Endothelial cell of umbilical vein (primary cell): Measurements from ENCODE around the gene SELP. TPM values are rescaled to one million over a fixed set of nuclear protein-coding genes. Genes with fewer than 3 reads are reported as not detected.
"Not testable (repeated sequence)": the region's sequence is repeated elsewhere in the genome, so short reads cannot be mapped to it uniquely, and the experiment has no call there.

ENCODE experiments used
- BruUV-seq: library from RNA; stranded (reverse); fragments of 400-500 nt; replicated peaks from 2 replicates; lab custom pipeline; 2021; lab: Mats Ljungman, UMichigan
- CTCF ChIA-PET: fragments of 300-600, 350-600 bp; sonication (Branson Sonifier 250); formaldehyde crosslinking; loops from one replicate; lab custom pipeline; 2021; ENCODE audit warnings: antibody characterized with exemption, inconsistent platforms; lab: Charles Lee
- POLR2A ChIA-PET: fragments of 300-600, 350-600 bp; sonication (Branson Sonifier 250); formaldehyde crosslinking; loops from one replicate; lab custom pipeline; 2021; ENCODE audit warnings: antibody characterized with exemption, inconsistent platforms; lab: Charles Lee
- DNase-seq: peaks from one replicate; pipeline ENCODE4 v3.0.0-alpha.2; 2011; ENCODE audit warnings: low read depth, low spot score
- FAIRE-seq: peaks from 2 replicates; lab custom pipeline; 2011; peaks lifted over from hg19 to GRCh38; lab: Jason Lieb, UNC
- H2AFZ ChIP-seq: 2 replicates; pipeline ENCODE4 v1.6.0; 2012; ENCODE audit warnings: low read depth, low read length, control low read depth, inconsistent platforms
- H3K27ac ChIP-seq: 2 replicates; pipeline ENCODE4 v1.5.1; 2011; ENCODE audit warnings: low read depth, mild to moderate bottlenecking, control low read depth, low read length, moderate library complexity; ENCODE audit not compliant: insufficient read depth
- H3K27me3 ChIP-seq, 2 experiments: 2 replicates each; pipeline versions ENCODE4 v1.6.0 to v1.6.1; 2011; ENCODE audit warnings: low read length in 2 of 2, mixed read lengths in 1 of 2; ENCODE audit not compliant: control insufficient read depth in 2 of 2, insufficient read depth in 2 of 2
- H3K36me3 ChIP-seq, 2 experiments: 2 replicates in 1 of 2; 3 replicates in 1 of 2; pipeline ENCODE4 v1.5.1; 2011; ENCODE audit warnings: low read length in 2 of 2, mild to moderate bottlenecking in 1 of 2, moderate library complexity in 1 of 2; ENCODE audit not compliant: control insufficient read depth in 2 of 2, insufficient read depth in 2 of 2; ENCODE audit errors: extremely low read depth in 1 of 2
- H3K4me1 ChIP-seq: 3 replicates; pipeline ENCODE4 v1.5.1; 2011; ENCODE audit warnings: mild to moderate bottlenecking, low read length; ENCODE audit not compliant: control insufficient read depth, insufficient read depth; ENCODE audit errors: extremely low read depth
- H3K4me2 ChIP-seq: 2 replicates; pipeline ENCODE4 v1.6.1; 2011; ENCODE audit warnings: low read length, control low read depth, mixed read lengths; ENCODE audit not compliant: insufficient read depth
- H3K4me3 ChIP-seq, 3 experiments: fragments of 200-600 bp in 1 of 3; sonication (generic), shearing (Covaris generic) in 1 of 3; replicated peaks in 1 of 3; 2 replicates each; pipeline ENCODE4 v1.5.1; 2011 to 2016; ENCODE audit warnings: control low read depth in 3 of 3, low read length in 3 of 3, mild to moderate bottlenecking in 2 of 3, inconsistent platforms in 1 of 3, low read depth in 1 of 3, moderate library complexity in 1 of 3; ENCODE audit not compliant: insufficient read depth in 1 of 3
- H3K79me2 ChIP-seq: 2 replicates; pipeline ENCODE4 v1.6.0; 2012; ENCODE audit warnings: low read length, inconsistent platforms; ENCODE audit not compliant: control insufficient read depth, insufficient read depth
- H3K9ac ChIP-seq: replicated peaks from 2 replicates; pipeline ENCODE3; 2011; ENCODE audit warnings: low read length, control low read depth; ENCODE audit not compliant: insufficient read depth; ENCODE audit errors: extremely low read depth
- H3K9me1 ChIP-seq: replicated peaks from 3 replicates; pipeline ENCODE4 v1.6.0; 2011; ENCODE audit warnings: mild to moderate bottlenecking, low read length; ENCODE audit not compliant: control insufficient read depth, insufficient read depth; ENCODE audit errors: extremely low read depth
- H3K9me3 ChIP-seq: replicated peaks from 2 replicates; pipeline ENCODE4 v1.5.1; 2012; ENCODE audit warnings: low read length, inconsistent platforms; ENCODE audit not compliant: control insufficient read depth, insufficient read depth
- H4K20me1 ChIP-seq: replicated peaks from 2 replicates; pipeline ENCODE3; 2011; ENCODE audit warnings: mild to moderate bottlenecking, low read length; ENCODE audit not compliant: control insufficient read depth, insufficient read depth; ENCODE audit errors: extremely low read depth
- EZH2 ChIP-seq: IDR thresholded peaks from 2 replicates; pipeline ENCODE4 v1.6.1; 2012; ENCODE audit warnings: borderline replicate concordance, low read depth, mild to moderate bottlenecking, moderate library complexity, low read length, inconsistent platforms; ENCODE audit not compliant: severe bottlenecking
- FOS ChIP-seq: IDR thresholded peaks from 2 replicates; pipeline ENCODE4 v1.6.1; 2011; ENCODE audit warnings: mild to moderate bottlenecking, low read length, moderate library complexity, borderline replicate concordance; ENCODE audit not compliant: insufficient read depth
- GATA2 ChIP-seq: IDR thresholded peaks from 2 replicates; pipeline ENCODE4 v1.7.0; 2011; ENCODE audit warnings: low read depth, mild to moderate bottlenecking, moderate library complexity, mixed read lengths, low read length; ENCODE audit not compliant: insufficient read length, insufficient read depth
- JUN ChIP-seq: IDR thresholded peaks from 2 replicates; pipeline ENCODE4 v1.6.1; 2011; ENCODE audit warnings: borderline replicate concordance, low read depth; ENCODE audit not compliant: insufficient read length, insufficient read depth
- MYC ChIP-seq: IDR thresholded peaks from one replicate; pipeline ENCODE4 v1.6.1; 2011; ENCODE audit warnings: mild to moderate bottlenecking, low read depth, low read length
- POLR2A ChIP-seq: IDR thresholded peaks from 2 replicates; pipeline ENCODE4 v1.6.1; 2012; ENCODE audit warnings: low read depth, mild to moderate bottlenecking, control low read depth, low read length
- POLR2AphosphoS5 ChIP-seq: IDR thresholded peaks from 2 replicates; pipeline ENCODE4 v1.6.1; 2012; ENCODE audit warnings: low read depth, mild to moderate bottlenecking, control low read depth, low read length, moderate library complexity; ENCODE audit not compliant: insufficient read depth
- dilution Hi-C: fragments of 300-500 bp; cut with MboI; formaldehyde crosslinking; loops from one replicate; pipeline ENCODE4 v1.15.0; 2019; ENCODE audit warnings: low sequenced_read_pairs; ENCODE audit not compliant: extremely low pct_ligation_motif_present
- intact Hi-C: fragments of 100-400 bp; cut with micrococcal nuclease; formaldehyde crosslinking; loops from one replicate; pipeline ENCODE4 v1.10.0; 2022
- polyA plus RNA-seq, 4 experiments: library from polyadenylated mRNA; depleted of rRNA in 3 of 4; stranded (reverse) in 3 of 4; unstranded in 1 of 4; fragments of >200 nt; gene quantifications; 2 replicates each; pipeline versions ENCODE4 v1.2.1 to v1.2.3, GENCODE V29; 2011 to 2012; ENCODE audit warnings: missing spikeins in 1 of 4
- total RNA-seq: library from RNA; stranded (reverse); gene quantifications from 2 replicates; pipeline ENCODE4 v1.2.3, GENCODE V29; 2021
- TF ChIP-seq, protein P1 (sequence below): IDR thresholded peaks from 2 replicates; pipeline ENCODE4 v1.6.1; 2011; ENCODE audit not compliant: insufficient read depth, insufficient read length
- TF ChIP-seq, protein P2 (sequence below), 2 donors: IDR thresholded peaks; 1 replicate in 1 of 2; 2 replicates in 1 of 2; pipeline ENCODE4 v1.5.1; 2011; ENCODE audit warnings: low read length in 2 of 2, mild to moderate bottlenecking in 2 of 2, moderate library complexity in 2 of 2, control low read depth in 1 of 2, inconsistent platforms in 1 of 2, low read depth in 1 of 2; ENCODE audit not compliant: insufficient read depth in 1 of 2; ENCODE audit errors: extremely low read depth in 1 of 2

The SELP gene
- total and polyA plus RNA-seq, 2 donors (not counting 3 experiments of a cell fraction or from before 2014, with no cell fraction given): 1.3 to 1.6 TPM

DNA sequence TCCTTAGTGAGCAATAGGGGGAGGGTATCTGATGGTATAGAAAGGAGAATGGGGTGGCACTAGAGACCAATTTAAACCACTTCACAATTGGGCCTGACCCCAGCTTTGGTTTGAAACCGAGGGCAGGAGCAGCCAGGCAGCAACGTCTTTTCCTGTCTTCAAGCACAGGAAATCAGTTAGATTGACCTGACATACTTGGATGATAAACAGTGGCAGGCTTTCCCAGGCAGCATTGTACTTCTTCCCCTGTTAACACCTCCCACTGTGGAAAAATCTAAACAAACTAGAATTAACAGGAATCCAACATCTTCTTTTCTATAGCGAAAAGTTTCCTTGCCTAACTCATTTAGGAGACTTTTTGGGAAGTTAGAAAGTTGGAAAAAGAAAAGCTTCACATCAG, 40.9 kb upstream of the SELP start:
- dilution Hi-C loops (no loop called here), intact Hi-C loops (no loop called here)
- DNase-seq: peak; percentile 86
- TF ChIP-seq GATA2: peak; percentile 42
- TF ChIP-seq JUN: no peak
- TF ChIP-seq, protein P1, sequence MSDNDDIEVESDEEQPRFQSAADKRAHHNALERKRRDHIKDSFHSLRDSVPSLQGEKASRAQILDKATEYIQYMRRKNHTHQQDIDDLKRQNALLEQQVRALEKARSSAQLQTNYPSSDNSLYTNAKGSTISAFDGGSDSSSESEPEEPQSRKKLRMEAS: no peak
- TF ChIP-seq POLR2AphosphoS5: peak; percentile 26
- TF ChIP-seq MYC: no peak
- peak; percentile 8 for TF ChIP-seq FOS
- TF ChIP-seq, protein P2, sequence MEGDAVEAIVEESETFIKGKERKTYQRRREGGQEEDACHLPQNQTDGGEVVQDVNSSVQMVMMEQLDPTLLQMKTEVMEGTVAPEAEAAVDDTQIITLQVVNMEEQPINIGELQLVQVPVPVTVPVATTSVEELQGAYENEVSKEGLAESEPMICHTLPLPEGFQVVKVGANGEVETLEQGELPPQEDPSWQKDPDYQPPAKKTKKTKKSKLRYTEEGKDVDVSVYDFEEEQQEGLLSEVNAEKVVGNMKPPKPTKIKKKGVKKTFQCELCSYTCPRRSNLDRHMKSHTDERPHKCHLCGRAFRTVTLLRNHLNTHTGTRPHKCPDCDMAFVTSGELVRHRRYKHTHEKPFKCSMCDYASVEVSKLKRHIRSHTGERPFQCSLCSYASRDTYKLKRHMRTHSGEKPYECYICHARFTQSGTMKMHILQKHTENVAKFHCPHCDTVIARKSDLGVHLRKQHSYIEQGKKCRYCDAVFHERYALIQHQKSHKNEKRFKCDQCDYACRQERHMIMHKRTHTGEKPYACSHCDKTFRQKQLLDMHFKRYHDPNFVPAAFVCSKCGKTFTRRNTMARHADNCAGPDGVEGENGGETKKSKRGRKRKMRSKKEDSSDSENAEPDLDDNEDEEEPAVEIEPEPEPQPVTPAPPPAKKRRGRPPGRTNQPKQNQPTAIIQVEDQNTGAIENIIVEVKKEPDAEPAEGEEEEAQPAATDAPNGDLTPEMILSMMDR (IDR thresholded peaks at IDR 0.05; ENCODE audit: extremely low read depth in 1 of 2, insufficient read depth in 1 of 2, low read depth in 1 of 2, low read length in 2 of 2): no peak
- no peak for TF ChIP-seq POLR2A
- TF ChIP-seq EZH2: no peak
- BruUV-seq: no TSS peak
- Histone ChIP-seq H3K9me1 (no peaks in the 10 kb centered on the region), H2AFZ (peak overlapping the region; percentile 85), H3K9ac (no peak overlapping the region), H3K27ac (peak overlapping the region; percentile 38), H4K20me1 (no peaks in the 10 kb centered on the region), H3K4me1 (peaks cover 25% of the 10 kb centered on the region), H3K9me3 (no peaks in the 10 kb centered on the region), H3K4me3 (no peak overlapping the region), H3K36me3 (no peaks in the 10 kb centered on the region), H3K79me2 (no peaks in the 10 kb centered on the region), H3K4me2 (peak overlapping the region; percentile 72), H3K27me3 (no peaks in the 10 kb centered on the region)
- peak; percentile 67 for FAIRE-seq
- ChIA-PET POLR2A (no interaction called here), CTCF (interaction anchor here (1.4 to 2.3 kb wide), 3 partner anchors 36 to 69 kb away, joined by 5 to 10 read pairs (median 6); no protein-coding TSS in a partner anchor)

DNA sequence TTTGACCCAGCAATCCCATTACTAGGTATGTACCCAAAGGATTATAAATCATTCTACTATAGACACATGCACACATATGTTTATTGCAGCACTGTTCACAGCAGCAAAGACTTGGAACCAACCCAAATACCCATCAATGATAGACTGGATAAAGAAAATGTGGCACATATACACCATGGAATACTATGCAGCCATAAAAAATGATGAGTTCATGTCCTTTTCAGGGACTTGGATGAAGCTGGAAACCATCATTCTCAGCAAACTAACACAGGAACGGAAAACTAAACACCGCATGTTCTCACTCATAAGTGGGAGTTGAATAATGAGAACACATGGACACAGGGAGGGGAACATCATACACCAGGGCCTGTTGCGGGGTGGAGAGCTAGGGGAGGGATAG, 40.3 kb upstream of the SELP start:
- dilution Hi-C loops, BruUV-seq, H4K20me1 ChIP-seq, H3K27me3 ChIP-seq, H3K9me3 ChIP-seq, POLR2A ChIA-PET, intact Hi-C loops, H3K36me3 ChIP-seq, H3K9me1 ChIP-seq, H3K4me3 ChIP-seq, H2AFZ ChIP-seq, H3K9ac ChIP-seq, DNase-seq, FAIRE-seq, H3K79me2 ChIP-seq: not testable (repeated sequence)
- Histone ChIP-seq H3K4me1 (peaks cover 19% of the 10 kb centered on the region), H3K27ac (peak overlapping the region; percentile 38), H3K4me2 (peak overlapping the region; percentile 72)
- CTCF ChIA-PET: interaction anchor here (1.4 to 2.3 kb wide), 3 partner anchors 35 to 69 kb away, joined by 5 to 10 read pairs (median 6); no protein-coding TSS in a partner anchor
